HepG2 (cell line): Measurements from ENCODE around the gene FAM20A. TPM values are rescaled to one million over a fixed set of nuclear protein-coding genes. Genes with fewer than 3 reads are reported as not detected.

Experiments
- HDAC1 ChIP-seq: sonication (generic); formaldehyde crosslinking; IDR thresholded peaks from 2 replicates; pipeline ENCODE4 v1.5.1; 2020; ENCODE audit warnings: mild to moderate bottlenecking, missing genetic modification reagents
- MTA3 ChIP-seq: sonication (generic); formaldehyde crosslinking; IDR thresholded peaks from 2 replicates; pipeline ENCODE4 v1.4.0; 2020; ENCODE audit warnings: missing genetic modification reagents
- SIX4 ChIP-seq: sonication (generic); formaldehyde crosslinking; IDR thresholded peaks from 2 replicates; pipeline ENCODE4 v1.4.0; 2020; ENCODE audit warnings: missing genetic modification reagents
- TCF7 ChIP-seq: sonication (generic); IDR thresholded peaks from 2 replicates; pipeline ENCODE4 v1.6.1; 2016; ENCODE audit warnings: antibody characterized with exemption, low read depth
- ZNF607 ChIP-seq: sonication (generic); formaldehyde crosslinking; IDR thresholded peaks from 2 replicates; pipeline ENCODE4 v1.5.1; 2020; ENCODE audit warnings: missing genetic modification reagents, mild to moderate bottlenecking, borderline replicate concordance
- polyA plus RNA-seq, 8 experiments: library from polyadenylated mRNA; depleted of rRNA in 3 of 8; stranded (reverse) in 7 of 8; unstranded in 1 of 8; fragments of >200 nt; fragmentation: Illumina TruSeq in 4 of 8; extraction: Trizol in 4 of 8; gene quantifications; 2 replicates each; pipeline versions ENCODE4 v1.2.1 to v1.2.3, GENCODE V29; 2011 to 2016; ENCODE audit warnings: low read depth in 4 of 8, missing spikeins in 1 of 8, mixed read lengths in 1 of 8; ENCODE audit not compliant: insufficient read depth in 1 of 8
- total RNA-seq, 5 experiments: library from RNA; depleted of rRNA; stranded (reverse); fragments of >200 nt; fragmentation: Illumina TruSeq; extraction: Trizol; gene quantifications; 2 replicates each; pipeline ENCODE4 v1.2.3, GENCODE V29; 2016; ENCODE audit warnings: low read depth in 1 of 5

The FAM20A gene
- total and polyA plus RNA-seq, 2 of the 13 experiments (the other 11 are each of a cell fraction or from before 2014, with no cell fraction given) = 9.3 to 20.7 TPM

DNA sequence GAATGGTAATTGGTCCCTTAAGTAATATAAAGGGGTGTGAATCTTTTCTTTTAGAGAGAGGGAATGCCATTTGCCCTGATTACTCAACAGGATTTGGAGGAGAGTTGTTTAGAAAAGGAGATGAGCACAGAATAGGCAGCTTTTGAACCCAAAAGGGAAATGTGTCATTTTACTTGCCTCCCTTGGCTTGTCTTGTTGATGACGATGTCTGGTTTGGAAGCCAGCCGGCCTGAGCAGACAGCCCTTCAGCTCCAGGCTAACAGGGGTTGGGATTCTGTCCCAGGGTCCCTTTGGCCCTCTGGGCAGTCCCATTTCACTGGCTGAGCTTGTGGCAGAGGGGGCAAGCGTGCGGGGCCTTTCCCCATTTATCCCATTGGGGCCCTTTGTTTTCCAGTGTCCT, 111.2 kb downstream of the FAM20A start (continued):
- TF ChIP-seq SIX4 (no peak), ZNF607 (no peak), MTA3 (no peak), TCF7 (no peak), HDAC1 (no peak)

Other genes with a start within 250 kb of the FAM20A start
- 27.1 and 29.4 TPM in 2 replicates for gene WIPI1, start 143.9 kb downstream of the FAM20A start, total RNA-seq (2016; rRNA removed; fragmentation: Illumina TruSeq; extraction: Trizol)
- 135 and 141 TPM in 2 replicates for gene WIPI1, start 143.9 kb downstream of the FAM20A start, polyA plus RNA-seq (2011; rRNA removed)
- 266 and 335 TPM in 2 replicates for gene PRKAR1A, start 88.9 kb downstream of the FAM20A start, total RNA-seq (2016; rRNA removed; fragmentation: Illumina TruSeq; extraction: Trizol)
- gene PRKAR1A, start 88.9 kb downstream of the FAM20A start, polyA plus RNA-seq (2011; rRNA removed) = 250 and 265 TPM in 2 replicates